ENCODE data around the gene ANKRD9.
A peak's percentile ranks its signal among the peaks of the same experiment; 100 is the strongest.

The ANKRD9 gene

DNA sequence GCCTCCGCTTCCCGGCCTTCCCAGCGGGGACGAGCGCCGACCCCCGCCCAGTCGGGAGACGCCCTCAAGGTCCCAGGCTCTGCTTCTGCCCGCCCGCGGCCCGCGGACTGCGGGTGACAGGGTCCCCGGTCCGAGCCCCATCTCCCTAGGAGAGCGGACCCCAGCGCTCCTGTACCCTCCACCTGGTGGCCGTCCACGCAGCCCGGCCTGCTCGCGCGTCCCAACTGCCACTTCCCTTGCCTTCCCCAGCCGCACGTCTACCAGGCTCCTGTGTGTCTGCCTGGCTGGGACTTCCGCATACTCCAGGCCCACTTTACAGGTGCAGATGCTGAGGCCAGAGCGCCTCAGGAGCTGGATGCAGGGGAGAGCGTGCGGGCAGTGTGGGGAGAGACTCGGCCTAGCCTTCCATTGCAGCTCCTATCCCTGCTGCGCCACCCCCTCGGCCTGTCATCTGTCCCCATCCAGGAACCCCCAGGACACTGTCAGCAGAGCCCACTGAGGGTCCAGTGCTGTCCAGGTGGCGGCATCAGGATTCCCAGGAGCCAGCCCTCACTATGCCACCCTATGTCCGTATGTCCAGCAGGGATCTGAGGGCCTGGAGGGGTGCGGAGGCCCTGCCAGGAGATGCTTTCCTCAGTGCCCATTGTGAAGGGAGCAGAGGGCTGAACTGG is 8.0 kb upstream of the ANKRD9 start:
- H3K4me3 ChIP-seq (ENCODE audit: low read length), result peak overlapping the region; percentile 72
- H3K27me3 ChIP-seq (ENCODE audit: insufficient read depth, low read length), result no peaks in the 10 kb centered on the region; the same call in 1 of the 2 replicates
- whole genome bisulfite sequencing, result 22% methylated on average over 37 of the region's 37 CpGs
- no peak overlapping the region for H3K27ac ChIP-seq (ENCODE audit: low read depth, low read length)
- H3K9ac ChIP-seq (ENCODE audit: low read depth, low read length), result peak overlapping the region; percentile 62
- H3K4me1 ChIP-seq (ENCODE audit: insufficient read depth, low read length), result no peaks in the 10 kb centered on the region
- H3K9me3 ChIP-seq (ENCODE audit: insufficient read depth, low read depth, low read length), result no peaks in the 10 kb centered on the region
- no peaks in the 10 kb centered on the region for H3K36me3 ChIP-seq (ENCODE audit: insufficient read depth, low read length)

DNA sequence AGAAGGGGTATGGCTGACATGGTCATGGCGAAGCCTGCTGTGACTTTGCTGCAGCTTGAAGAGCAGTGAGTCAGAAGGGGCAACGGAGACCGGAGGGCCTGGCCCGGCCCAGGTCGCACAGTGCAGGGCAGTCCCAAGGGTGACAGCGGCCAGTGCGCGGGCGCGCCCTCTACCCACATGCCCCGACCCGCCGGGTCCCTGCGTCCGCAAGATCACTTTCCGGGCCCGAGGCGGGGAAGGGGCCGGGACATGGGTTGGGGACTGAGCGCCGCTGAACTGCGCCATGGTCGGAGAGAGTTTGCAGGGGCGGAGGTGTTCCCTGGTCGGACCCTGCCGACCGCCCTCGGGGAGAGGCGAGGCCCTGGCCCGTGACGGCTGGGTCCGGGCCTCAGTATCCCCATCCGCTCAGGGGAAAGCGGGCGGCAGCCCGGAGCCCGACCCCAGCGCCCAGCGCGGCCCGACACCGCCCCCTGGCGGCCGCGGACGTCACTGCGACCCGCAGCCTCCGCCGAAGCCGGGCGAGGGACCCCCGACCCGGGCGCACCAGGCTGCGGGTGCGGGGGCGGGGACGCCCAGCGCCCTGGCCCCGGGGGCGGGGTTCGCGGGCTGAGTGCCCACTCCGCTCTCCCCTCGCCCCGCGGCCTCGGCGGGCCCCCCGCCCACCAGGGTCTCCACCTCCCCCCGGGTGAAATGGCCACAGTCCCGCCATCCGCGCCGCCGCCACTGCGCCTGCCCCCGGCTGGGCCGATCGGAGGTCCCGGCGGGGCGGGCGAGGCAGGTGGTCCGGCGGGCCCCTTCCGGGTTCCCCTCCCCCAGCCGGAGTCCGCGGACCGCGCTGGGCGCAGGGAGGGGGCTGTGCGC is 7.2 kb upstream of the ANKRD9 start:
- Histone ChIP-seq H3K27ac (ENCODE audit: low read depth, low read length) (no peak overlapping the region), H3K4me3 (ENCODE audit: low read length) (peak overlapping the region; percentile 72)
- WGBS, result 1% methylated on average over 95 of the region's 95 CpGs

DNA sequence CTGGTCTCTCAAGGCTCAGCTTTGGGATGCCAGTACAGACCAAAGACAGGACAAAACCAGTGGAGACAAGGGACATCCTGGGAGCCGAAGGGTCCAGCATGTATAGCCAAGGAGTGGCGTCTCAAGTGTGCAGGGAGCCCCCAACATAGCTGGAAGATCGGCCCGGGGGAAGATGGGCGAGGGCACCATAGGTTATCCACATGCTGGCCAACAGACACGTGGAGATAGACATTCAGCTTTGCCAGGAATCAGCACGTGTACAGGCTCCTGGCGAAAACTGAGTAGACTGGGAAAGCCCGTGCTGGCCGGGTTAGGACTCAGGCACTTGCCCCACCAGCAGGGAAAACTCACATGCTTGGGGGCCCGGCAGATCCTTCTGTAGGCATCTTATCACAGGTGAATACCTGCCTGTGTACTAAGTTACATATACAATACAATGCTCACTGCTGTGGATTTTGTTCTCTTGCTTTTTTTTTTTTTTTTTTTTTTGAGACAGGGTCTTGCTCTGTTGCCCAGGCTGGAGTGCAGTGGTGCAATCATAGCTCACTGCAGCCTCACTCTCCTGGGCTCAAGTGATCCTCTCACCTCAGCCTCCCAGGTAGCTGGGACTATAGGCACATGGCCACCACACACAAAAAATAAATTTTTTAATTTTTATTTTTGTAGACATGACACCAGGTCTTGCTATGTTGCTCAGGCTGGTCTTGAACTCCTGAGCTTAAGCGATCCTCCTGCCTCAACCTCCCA is 5.6 kb upstream of the ANKRD9 start:
- H3K36me3 ChIP-seq (ENCODE audit: insufficient read depth, low read length), result no peaks in the 10 kb centered on the region
- H3K27ac ChIP-seq (ENCODE audit: low read depth, low read length), result no peak overlapping the region
- no peaks in the 10 kb centered on the region for H3K4me1 ChIP-seq (ENCODE audit: insufficient read depth, low read length)
- no peaks in the 10 kb centered on the region for H3K9me3 ChIP-seq (ENCODE audit: insufficient read depth, low read depth, low read length)
- WGBS, result 83% methylated on average over 12 of the region's 12 CpGs
- no peaks in the 10 kb centered on the region; the same call in 1 of the 2 replicates for H3K27me3 ChIP-seq (ENCODE audit: insufficient read depth, low read length)
- no peak overlapping the region for H3K9ac ChIP-seq (ENCODE audit: low read depth, low read length)
- no peak overlapping the region for H3K4me3 ChIP-seq (ENCODE audit: low read length)

More for the DNA sequence above, 7.2 kb upstream of the ANKRD9 start:
- Histone ChIP-seq H3K36me3 (ENCODE audit: insufficient read depth, low read length) (no peaks in the 10 kb centered on the region), H3K27me3 (ENCODE audit: insufficient read depth, low read length) (no peaks in the 10 kb centered on the region; the same call in 1 of the 2 replicates), H3K4me1 (ENCODE audit: insufficient read depth, low read length) (no peaks in the 10 kb centered on the region), H3K9me3 (ENCODE audit: insufficient read depth, low read depth, low read length) (no peaks in the 10 kb centered on the region), H3K9ac (ENCODE audit: low read depth, low read length) (peak overlapping the region; percentile 62)

DNA sequence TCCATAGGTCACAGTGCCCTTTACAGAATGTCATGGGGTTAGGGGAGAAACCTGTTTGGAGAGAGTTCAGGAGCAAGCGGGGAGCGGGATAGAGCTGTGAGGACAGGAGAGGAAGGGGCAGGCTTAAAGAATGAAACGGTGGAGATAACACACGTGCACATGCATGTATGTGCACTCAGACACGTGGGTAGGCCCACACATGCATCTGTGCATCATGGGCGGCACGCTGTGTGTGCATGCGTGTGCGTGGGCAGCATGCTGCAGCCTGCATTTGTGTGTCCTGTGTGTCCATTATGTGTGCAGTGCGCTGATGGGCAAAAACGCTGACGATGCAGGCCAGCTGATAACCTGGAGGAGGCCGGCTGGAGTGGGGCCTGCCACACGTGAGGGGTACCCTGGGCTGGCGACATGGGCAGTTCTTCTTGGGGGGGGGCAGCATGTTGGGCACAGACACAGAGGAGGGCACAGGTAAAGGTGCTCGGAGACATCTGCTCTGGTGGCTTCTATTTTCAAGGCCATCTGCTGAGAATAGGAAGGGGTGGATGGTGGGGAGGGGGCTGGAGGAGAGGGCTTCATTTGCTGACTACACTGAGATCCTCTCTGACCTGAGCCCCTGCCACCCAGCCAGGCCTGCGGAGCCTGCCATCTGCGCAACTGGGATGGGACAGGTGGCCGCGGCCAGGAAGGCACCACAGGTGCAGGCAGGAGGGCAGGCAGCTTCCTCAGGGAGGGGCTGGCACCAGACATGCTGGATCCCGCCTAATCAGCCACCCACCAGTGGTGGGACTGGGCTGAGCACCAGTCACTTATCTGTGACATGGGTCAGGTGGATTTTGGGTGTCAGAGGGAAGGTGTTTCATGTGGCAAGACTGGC is 4.6 kb upstream of the ANKRD9 start:
- Histone ChIP-seq H3K27me3 (ENCODE audit: insufficient read depth, low read length) (no peaks in the 10 kb centered on the region; the same call in 1 of the 2 replicates), H3K27ac (ENCODE audit: low read depth, low read length) (no peak overlapping the region), H3K9ac (ENCODE audit: low read depth, low read length) (no peak overlapping the region), H3K4me3 (ENCODE audit: low read length) (no peak overlapping the region), H3K36me3 (ENCODE audit: insufficient read depth, low read length) (no peaks in the 10 kb centered on the region), H3K4me1 (ENCODE audit: insufficient read depth, low read length) (no peaks in the 10 kb centered on the region), H3K9me3 (ENCODE audit: insufficient read depth, low read depth, low read length) (no peaks in the 10 kb centered on the region)
- 88% methylated on average over 21 of the region's 21 CpGs for WGBS

DNA sequence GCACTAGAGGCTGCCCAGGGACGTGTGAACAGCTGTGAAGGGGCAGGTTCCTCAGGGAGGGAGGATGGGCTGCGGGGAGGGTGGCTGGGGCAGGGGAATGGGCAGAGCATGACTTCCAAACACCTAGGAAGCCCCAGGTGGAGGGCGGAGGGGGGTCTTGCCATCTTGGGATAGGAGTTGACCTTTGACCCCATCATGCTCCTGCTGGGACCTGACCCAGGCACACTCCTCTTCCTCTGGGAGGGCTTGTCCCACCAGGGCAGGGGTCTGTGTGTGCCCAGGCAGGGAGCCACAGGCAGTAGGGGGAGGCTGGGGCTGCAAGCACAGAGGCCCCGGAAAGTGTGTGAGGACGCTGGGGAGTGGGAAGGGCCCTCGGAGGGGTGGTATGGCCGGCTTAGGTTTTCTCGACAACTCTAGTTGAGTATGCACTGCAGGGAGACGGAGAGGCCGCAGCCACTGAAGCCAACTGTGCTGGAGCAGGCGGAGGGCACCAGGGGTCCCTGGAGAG is 3.3 kb upstream of the ANKRD9 start:
- Histone ChIP-seq H3K4me3 (ENCODE audit: low read length) (no peak overlapping the region), H3K9me3 (ENCODE audit: insufficient read depth, low read depth, low read length) (no peaks in the 10 kb centered on the region), H3K9ac (ENCODE audit: low read depth, low read length) (no peak overlapping the region), H3K36me3 (ENCODE audit: insufficient read depth, low read length) (no peaks in the 10 kb centered on the region), H3K27me3 (ENCODE audit: insufficient read depth, low read length) (no peaks in the 10 kb centered on the region; the same call in 1 of the 2 replicates), H3K4me1 (ENCODE audit: insufficient read depth, low read length) (no peaks in the 10 kb centered on the region), H3K27ac (ENCODE audit: low read depth, low read length) (no peak overlapping the region)
- 78% methylated on average over 11 of the region's 11 CpGs for WGBS

DNA sequence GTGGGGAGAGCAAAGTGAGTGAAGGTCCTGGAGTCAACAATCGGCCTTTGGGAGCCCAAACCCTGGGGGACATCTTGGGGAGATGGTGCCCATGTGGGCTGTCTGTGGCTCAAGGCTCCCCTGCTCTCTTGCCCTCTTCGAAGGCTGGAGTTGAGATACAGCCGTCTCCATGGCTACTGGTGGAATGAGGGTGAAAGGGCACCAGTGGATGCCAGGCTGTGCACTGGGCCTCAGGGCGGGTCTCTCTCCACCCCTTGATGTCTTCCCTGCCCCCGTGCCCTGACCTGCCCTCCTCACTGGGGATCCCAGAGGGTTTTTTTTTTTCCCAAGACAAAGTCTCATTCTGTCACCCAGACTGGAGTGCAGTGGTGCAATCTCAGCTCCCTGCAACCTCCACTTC is 2.0 kb upstream of the ANKRD9 start:
- 92% methylated on average over 5 of the region's 5 CpGs for WGBS
- Histone ChIP-seq H3K27ac (ENCODE audit: low read depth, low read length) (no peak overlapping the region), H3K36me3 (ENCODE audit: insufficient read depth, low read length) (peaks cover 3% of the 10 kb centered on the region; the same call in 1 of the 2 replicates), H3K4me1 (ENCODE audit: insufficient read depth, low read length) (no peaks in the 10 kb centered on the region), H3K4me3 (ENCODE audit: low read length) (no peak overlapping the region), H3K27me3 (ENCODE audit: insufficient read depth, low read length) (no peaks in the 10 kb centered on the region), H3K9me3 (ENCODE audit: insufficient read depth, low read depth, low read length) (no peaks in the 10 kb centered on the region), H3K9ac (ENCODE audit: low read depth, low read length) (no peak overlapping the region)

DNA sequence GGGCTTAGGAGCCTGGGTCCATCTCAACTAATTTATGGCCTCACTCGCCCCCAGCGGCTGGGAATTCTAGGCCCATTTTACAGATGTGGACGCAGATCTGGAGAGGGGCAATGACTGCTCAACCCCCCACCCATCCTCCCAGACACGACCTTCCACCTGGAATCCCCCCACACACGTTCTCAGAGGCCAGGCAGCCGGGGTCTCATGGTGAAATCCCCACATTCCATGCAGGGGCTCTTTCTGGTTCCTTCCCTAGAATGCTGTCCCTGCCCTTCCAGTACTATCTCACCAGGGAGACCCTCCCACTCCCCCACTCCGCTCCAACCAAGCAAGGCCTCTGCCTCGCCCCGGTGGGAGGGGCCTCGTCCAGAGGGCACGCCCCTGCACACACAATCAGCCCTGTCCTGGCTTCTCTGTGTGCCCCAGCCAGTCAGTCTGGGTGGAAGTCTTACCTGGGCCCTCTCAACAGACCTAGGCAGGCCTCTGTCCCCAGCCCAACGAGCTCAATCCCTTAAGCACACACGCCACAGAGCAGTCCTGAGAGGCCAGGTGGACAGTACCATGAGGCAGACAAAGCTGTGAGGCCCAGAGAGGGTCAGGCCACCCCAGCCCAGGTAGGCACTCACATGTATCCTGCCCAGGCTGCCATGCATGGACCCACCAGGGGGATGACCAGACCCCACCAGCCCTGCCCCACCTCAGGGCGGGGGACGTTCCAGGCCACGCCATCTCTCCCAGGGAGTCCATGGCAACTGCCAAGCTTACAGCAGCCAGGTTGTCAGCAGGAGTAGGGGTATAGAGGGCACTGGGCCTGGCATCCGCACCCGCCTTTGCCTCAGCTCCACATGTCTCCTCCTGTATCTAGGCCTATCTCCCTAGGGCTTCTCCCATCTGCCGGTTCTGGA is 1.3 kb upstream of the ANKRD9 start:
- 42% methylated on average over 19 of the region's 19 CpGs for WGBS
- peaks cover 6% of the 10 kb centered on the region; the same call in 1 of the 2 replicates for H3K36me3 ChIP-seq (ENCODE audit: insufficient read depth, low read length)
- no peaks in the 10 kb centered on the region for H3K4me1 ChIP-seq (ENCODE audit: insufficient read depth, low read length)
- peak overlapping the region; percentile 35 for H3K9ac ChIP-seq (ENCODE audit: low read depth, low read length)
- H3K9me3 ChIP-seq (ENCODE audit: insufficient read depth, low read depth, low read length), result no peaks in the 10 kb centered on the region
- H3K4me3 ChIP-seq (ENCODE audit: low read length), result peak overlapping the region; percentile 60
- no peaks in the 10 kb centered on the region for H3K27me3 ChIP-seq (ENCODE audit: insufficient read depth, low read length)
- H3K27ac ChIP-seq (ENCODE audit: low read depth, low read length), result peak overlapping the region; percentile 54; the same call in 1 of the 2 replicates

DNA sequence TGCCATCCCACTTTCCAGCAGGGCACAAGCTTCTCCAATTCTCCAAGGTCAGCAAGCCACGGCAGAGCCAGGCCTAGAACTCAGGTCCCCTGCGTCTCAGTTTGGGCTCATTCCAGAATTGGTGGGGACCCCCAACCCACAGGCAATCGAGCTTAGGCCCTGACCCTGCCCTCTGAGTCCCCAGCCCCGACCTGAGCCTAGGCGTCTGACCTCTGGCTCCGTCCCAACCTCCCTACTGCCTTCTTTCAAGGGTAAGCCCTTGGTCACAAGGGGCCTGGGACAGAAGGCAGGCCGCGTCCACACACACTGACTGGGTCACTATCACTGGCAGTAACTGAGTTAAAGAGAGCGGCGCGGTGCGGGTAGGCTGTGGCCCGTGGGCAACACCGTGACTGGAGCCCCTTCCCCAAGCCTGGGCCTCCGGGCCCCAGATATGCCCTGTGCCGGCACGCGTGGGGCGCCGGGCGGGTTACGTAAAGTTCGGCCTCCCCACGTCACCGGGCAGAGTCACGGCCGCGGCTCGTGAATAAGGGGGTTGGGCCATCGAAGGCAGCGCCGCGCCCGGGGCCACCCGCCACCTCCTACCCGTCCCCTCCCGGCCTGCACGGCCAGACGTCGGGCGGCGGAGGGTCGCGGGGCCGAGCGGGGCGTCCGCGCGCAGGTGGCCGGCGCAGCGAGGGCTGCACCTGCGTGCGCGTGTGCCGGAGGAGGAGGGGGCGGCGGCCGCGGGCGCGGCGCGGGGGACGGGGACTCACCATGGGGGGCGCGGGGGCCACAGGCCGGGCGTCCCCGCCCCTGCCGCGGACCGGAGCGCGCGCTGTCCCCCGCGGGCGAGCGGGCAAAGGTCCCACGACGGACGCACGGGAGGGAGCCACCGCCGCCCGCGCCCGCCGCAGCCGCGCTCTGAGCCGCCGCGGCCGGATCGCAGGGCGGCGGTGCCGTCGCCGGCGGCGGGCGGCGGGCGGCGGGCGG is 516 bp downstream of the ANKRD9 start:
- Histone ChIP-seq H3K9ac (ENCODE audit: low read depth, low read length) (peak overlapping the region; percentile 69), H3K4me3 (ENCODE audit: low read length) (peak overlapping the region; percentile 73), H3K36me3 (ENCODE audit: insufficient read depth, low read length) (peaks cover 6% of the 10 kb centered on the region; the same call in 1 of the 2 replicates), H3K4me1 (ENCODE audit: insufficient read depth, low read length) (no peaks in the 10 kb centered on the region), H3K9me3 (ENCODE audit: insufficient read depth, low read depth, low read length) (no peaks in the 10 kb centered on the region), H3K27me3 (ENCODE audit: insufficient read depth, low read length) (no peaks in the 10 kb centered on the region), H3K27ac (ENCODE audit: low read depth, low read length) (no peak overlapping the region)
- 2% methylated on average over 110 of the region's 110 CpGs for WGBS

DNA sequence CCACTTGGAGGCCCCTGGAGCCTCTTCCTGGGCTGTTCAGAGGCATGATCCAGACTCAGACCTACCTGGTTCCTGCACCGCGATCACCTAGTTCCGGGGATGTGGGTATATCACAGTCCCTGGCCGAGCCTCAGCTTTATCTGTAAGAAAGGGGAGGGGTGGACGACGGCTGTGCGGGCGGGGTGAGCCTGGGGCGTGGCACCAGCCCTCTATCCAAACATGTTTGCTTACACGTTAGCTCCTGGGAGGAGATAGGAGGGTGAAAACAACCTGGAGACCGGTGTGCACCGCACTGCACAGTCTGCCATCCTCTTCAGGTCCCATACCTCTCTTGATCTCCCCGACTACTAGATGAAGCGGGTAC is 1.2 kb downstream of the ANKRD9 start:
- 73% methylated on average over 14 of the region's 14 CpGs for WGBS
- no peaks in the 10 kb centered on the region for H3K27me3 ChIP-seq (ENCODE audit: insufficient read depth, low read length)
- H3K36me3 ChIP-seq (ENCODE audit: insufficient read depth, low read length), result peaks cover 6% of the 10 kb centered on the region; the same call in 1 of the 2 replicates
- H3K9ac ChIP-seq (ENCODE audit: low read depth, low read length), result peak overlapping the region; percentile 69; the same call in 1 of the 2 replicates
- no peaks in the 10 kb centered on the region for H3K9me3 ChIP-seq (ENCODE audit: insufficient read depth, low read depth, low read length)
- H3K4me3 ChIP-seq (ENCODE audit: low read length), result peak overlapping the region; percentile 73
- no peak overlapping the region for H3K27ac ChIP-seq (ENCODE audit: low read depth, low read length)
- H3K4me1 ChIP-seq (ENCODE audit: insufficient read depth, low read length), result no peaks in the 10 kb centered on the region

All from HUES64 (cell line).